ENCODE results near the gene WDR33. TPM values are rescaled to one million over a fixed set of nuclear protein-coding genes. Genes with fewer than 3 reads are reported as not detected.
A peak's percentile ranks its signal among the peaks of the same experiment; 100 is the strongest.

WDR33 gene
- total RNA-seq, 1 donor from 2014 or later, result 21.3 TPM

- DNase-seq (ENCODE audit: low read depth in 2 of 2), result no peak
These were observed 137.5 kb downstream of the WDR33 start for GRCh38 chr2:127673291-127674069.

- DNase-seq (ENCODE audit: low read depth in 2 of 2), result no peak
These were observed 138.4 kb downstream of the WDR33 start for GRCh38 chr2:127672341-127673224.

- no peak for DNase-seq (ENCODE audit: low read depth in 2 of 2)
These were observed 139.2 kb downstream of the WDR33 start for GRCh38 chr2:127671557-127672302.

- DNase-seq (ENCODE audit: low read depth in 2 of 2), result no peak
These were observed 140.0 kb downstream of the WDR33 start for GRCh38 chr2:127670957-127671290.

- no peak for DNase-seq (ENCODE audit: low read depth in 2 of 2)
These were observed 140.7 kb downstream of the WDR33 start for GRCh38 chr2:127670055-127670956.

GRCh38 chr2:127669056-127669455 lies 141.9 kb downstream of the WDR33 start:
- no peak for DNase-seq (ENCODE audit: low read depth in 2 of 2)

- DNase-seq (ENCODE audit: low read depth in 2 of 2), result no peak
These were observed 145.6 kb downstream of the WDR33 start for GRCh38 chr2:127665267-127665893.

GRCh38 chr2:127664895-127665225 lies 146.1 kb downstream of the WDR33 start:
- no peak for DNase-seq (ENCODE audit: low read depth in 2 of 2)

- peak; percentile 26 to 71 for DNase-seq (ENCODE audit: low read depth in 2 of 2)
These were observed 146.7 kb downstream of the WDR33 start for GRCh38 chr2:127664065-127664894.

GRCh38 chr2:127663566-127664064 lies 147.4 kb downstream of the WDR33 start:
- DNase-seq (ENCODE audit: low read depth in 2 of 2), result no peak

- peak in 1 of 2 donors; percentile 43 for DNase-seq (ENCODE audit: low read depth in 2 of 2)
These were observed 147.9 kb downstream of the WDR33 start for GRCh38 chr2:127662937-127663565.

- DNase-seq (ENCODE audit: low read depth in 2 of 2), result no peak
These were observed 148.9 kb downstream of the WDR33 start for GRCh38 chr2:127661949-127662510.

- DNase-seq (ENCODE audit: low read depth in 2 of 2), result no peak
These were observed 149.8 kb downstream of the WDR33 start for GRCh38 chr2:127661072-127661649.

- no peak for DNase-seq (ENCODE audit: low read depth in 2 of 2)
These were observed 150.7 kb downstream of the WDR33 start for GRCh38 chr2:127660291-127660578.

- peak in 1 of 2 donors; percentile 72 for DNase-seq (ENCODE audit: low read depth in 2 of 2)
These were observed 151.3 kb downstream of the WDR33 start for GRCh38 chr2:127659408-127660290.

GRCh38 chr2:127658641-127659407 lies 152.1 kb downstream of the WDR33 start:
- no peak for DNase-seq (ENCODE audit: low read depth in 2 of 2)

GRCh38 chr2:127658146-127658545 lies 152.8 kb downstream of the WDR33 start:
- DNase-seq (ENCODE audit: low read depth in 2 of 2), result no peak
